Measurements from ENCODE around the gene PROK1. TPM values are rescaled to one million over a fixed set of nuclear protein-coding genes. Genes with fewer than 3 reads are reported as not detected.

Gene PROK1
- total and polyA plus RNA-seq, 2 donors (not counting 1 experiment from before 2014, with no cell fraction given), result not detected

DNA sequence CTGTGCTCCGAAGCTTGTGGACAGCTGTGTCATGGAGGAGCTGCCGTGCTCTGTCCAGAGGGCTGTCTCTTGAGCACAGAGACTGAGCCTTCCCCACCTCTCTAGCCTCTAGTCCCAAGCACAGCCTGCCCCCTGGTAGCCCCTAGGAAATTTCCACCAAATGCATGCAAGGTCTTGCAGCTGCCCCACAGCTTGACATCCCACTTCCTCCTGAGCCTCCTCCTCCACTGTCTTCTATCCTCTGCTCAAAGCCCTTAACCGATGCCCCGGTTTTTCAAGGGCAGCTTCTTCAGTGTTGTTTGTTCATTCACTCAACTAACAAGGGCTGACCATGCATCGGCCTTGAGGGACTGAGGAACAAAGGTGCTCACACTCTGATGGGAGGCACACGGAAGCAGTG is 20.6 kb upstream of the PROK1 start:
- intact Hi-C loops (cut with micrococcal nuclease), result no loop called here
- POLR2A ChIA-PET, result no interaction called here
- Mint-ChIP-seq H3K9me3 (ENCODE audit: insufficient read depth) (no peaks in the 10 kb centered on the region), H3K4me3 (no peak overlapping the region), H3K4me1 (no peaks in the 10 kb centered on the region), H3K27ac (no peak overlapping the region), H3K27me3 (peaks cover 19% of the 10 kb centered on the region)
- H3K27me3 ChIP-seq (replicated peaks in 1 of 4; ENCODE audit: control extremely low read depth in 1 of 4, control insufficient read depth in 3 of 4, insufficient read depth in 4 of 4, low read length in 3 of 4), result peaks cover 0 to 5% (median 3%) of the 10 kb centered on the region in 4 experiments
- H3K27ac ChIP-seq (ENCODE audit: low read length in 2 of 2), result no peak overlapping the region
- no peak for TF ChIP-seq EZH2 (IDR thresholded peaks at IDR 0.05; ENCODE audit: borderline replicate concordance, insufficient read depth, low read depth, low read length, poor library complexity, severe bottlenecking)
- TF ChIP-seq, protein P1, sequence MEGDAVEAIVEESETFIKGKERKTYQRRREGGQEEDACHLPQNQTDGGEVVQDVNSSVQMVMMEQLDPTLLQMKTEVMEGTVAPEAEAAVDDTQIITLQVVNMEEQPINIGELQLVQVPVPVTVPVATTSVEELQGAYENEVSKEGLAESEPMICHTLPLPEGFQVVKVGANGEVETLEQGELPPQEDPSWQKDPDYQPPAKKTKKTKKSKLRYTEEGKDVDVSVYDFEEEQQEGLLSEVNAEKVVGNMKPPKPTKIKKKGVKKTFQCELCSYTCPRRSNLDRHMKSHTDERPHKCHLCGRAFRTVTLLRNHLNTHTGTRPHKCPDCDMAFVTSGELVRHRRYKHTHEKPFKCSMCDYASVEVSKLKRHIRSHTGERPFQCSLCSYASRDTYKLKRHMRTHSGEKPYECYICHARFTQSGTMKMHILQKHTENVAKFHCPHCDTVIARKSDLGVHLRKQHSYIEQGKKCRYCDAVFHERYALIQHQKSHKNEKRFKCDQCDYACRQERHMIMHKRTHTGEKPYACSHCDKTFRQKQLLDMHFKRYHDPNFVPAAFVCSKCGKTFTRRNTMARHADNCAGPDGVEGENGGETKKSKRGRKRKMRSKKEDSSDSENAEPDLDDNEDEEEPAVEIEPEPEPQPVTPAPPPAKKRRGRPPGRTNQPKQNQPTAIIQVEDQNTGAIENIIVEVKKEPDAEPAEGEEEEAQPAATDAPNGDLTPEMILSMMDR (IDR thresholded peaks at IDR 0.05), result no peak
- ATAC-seq (ENCODE audit: low read depth) (no peak), DNase-seq (no peak)
- no peaks in the 10 kb centered on the region for H4K20me1 ChIP-seq (ENCODE audit: control insufficient read depth, insufficient read depth, low read length, poor library complexity, severe bottlenecking)
- WGBS (ENCODE audit: insufficient coverage), result 81% methylated on average over 6 of the region's 6 CpGs
- no peaks in the 10 kb centered on the region for H3K9me3 ChIP-seq (ENCODE audit: control extremely low read depth in 1 of 3, control insufficient read depth in 2 of 3, insufficient read depth in 1 of 3, low read length in 2 of 3)
- H3K9ac ChIP-seq (ENCODE audit: low read length), result no peak overlapping the region
- H3K36me3 ChIP-seq (replicated peaks in 1 of 2; ENCODE audit: control extremely low read depth in 1 of 2, control insufficient read depth in 1 of 2, extremely low read depth in 1 of 2, insufficient read depth in 2 of 2, low read length in 1 of 2), result no peaks in the 10 kb centered on the region
- H3K79me2 ChIP-seq (ENCODE audit: control insufficient read depth, insufficient read depth, low read length), result no peaks in the 10 kb centered on the region
- no peak overlapping the region for H3K4me2 ChIP-seq (replicated peaks; ENCODE audit: low read depth, low read length, poor library complexity, severe bottlenecking)
- no peak overlapping the region for H3K4me3 ChIP-seq (ENCODE audit: control extremely low read depth in 1 of 5, extremely low read depth in 1 of 5, insufficient read depth in 1 of 5, low read depth in 2 of 5, low read length in 4 of 5)
- CTCF ChIA-PET, result interaction anchor here (0.6 to 5.2 kb wide), 6 partner anchors 13 to 381 kb away, joined by 3 to 21 read pairs (median 4); no protein-coding TSS in a partner anchor
- no peaks in the 10 kb centered on the region for H3K4me1 ChIP-seq (ENCODE audit: control insufficient read depth in 2 of 2, insufficient read depth in 2 of 2, low read length in 2 of 2)
- H2AFZ ChIP-seq (ENCODE audit: insufficient read depth, low read depth, low read length, poor library complexity, severe bottlenecking), result no peak overlapping the region

DNA sequence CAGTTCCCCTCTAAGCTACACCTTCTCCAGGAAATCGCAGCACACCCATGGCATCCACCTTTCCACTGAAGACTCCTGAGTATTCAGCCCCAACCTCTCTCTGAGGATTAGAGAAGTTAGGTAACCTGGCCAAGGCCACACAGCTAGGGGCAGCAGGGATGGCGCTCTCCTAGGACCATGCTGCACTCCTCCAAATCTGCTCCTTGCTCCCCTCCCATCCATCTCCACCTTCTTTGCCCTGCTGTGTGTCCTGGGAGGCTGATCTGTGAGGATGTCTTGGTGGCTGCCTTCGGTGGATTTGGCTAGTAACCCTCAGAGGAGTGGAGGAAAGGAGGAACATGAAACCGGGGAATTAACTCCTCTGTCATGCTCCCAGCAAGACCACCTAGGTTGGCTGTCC is 20.0 kb upstream of the PROK1 start:
- Histone ChIP-seq H3K4me1 (ENCODE audit: control insufficient read depth in 2 of 2, insufficient read depth in 2 of 2, low read length in 2 of 2) (no peaks in the 10 kb centered on the region), H3K4me3 (ENCODE audit: control extremely low read depth in 1 of 5, extremely low read depth in 1 of 5, insufficient read depth in 1 of 5, low read depth in 2 of 5, low read length in 4 of 5) (no peak overlapping the region), H4K20me1 (ENCODE audit: control insufficient read depth, insufficient read depth, low read length, poor library complexity, severe bottlenecking) (no peaks in the 10 kb centered on the region), H3K27ac (ENCODE audit: low read length in 2 of 2) (no peak overlapping the region), H2AFZ (ENCODE audit: insufficient read depth, low read depth, low read length, poor library complexity, severe bottlenecking) (no peak overlapping the region), H3K36me3 (replicated peaks in 1 of 2; ENCODE audit: control extremely low read depth in 1 of 2, control insufficient read depth in 1 of 2, extremely low read depth in 1 of 2, insufficient read depth in 2 of 2, low read length in 1 of 2) (no peaks in the 10 kb centered on the region), H3K79me2 (ENCODE audit: control insufficient read depth, insufficient read depth, low read length) (no peaks in the 10 kb centered on the region), H3K4me2 (replicated peaks; ENCODE audit: low read depth, low read length, poor library complexity, severe bottlenecking) (no peak overlapping the region), H3K9me3 (ENCODE audit: control extremely low read depth in 1 of 3, control insufficient read depth in 2 of 3, insufficient read depth in 1 of 3, low read length in 2 of 3) (no peaks in the 10 kb centered on the region), H3K9ac (ENCODE audit: low read length) (no peak overlapping the region), H3K27me3 (replicated peaks in 1 of 4; ENCODE audit: control extremely low read depth in 1 of 4, control insufficient read depth in 3 of 4, insufficient read depth in 4 of 4, low read length in 3 of 4) (peaks cover 0 to 3% (median 2%) of the 10 kb centered on the region in 4 experiments)
- no peak for ATAC-seq (ENCODE audit: low read depth)
- Mint-ChIP-seq H3K4me3 (no peak overlapping the region), H3K27ac (no peak overlapping the region), H3K4me1 (no peaks in the 10 kb centered on the region), H3K27me3 (peaks cover 19% of the 10 kb centered on the region), H3K9me3 (ENCODE audit: insufficient read depth) (no peaks in the 10 kb centered on the region)
- POLR2A ChIA-PET, result no interaction called here
- no CpG with 5 or more reads among the region's 4 CpGs for WGBS (ENCODE audit: insufficient coverage)
- CTCF ChIA-PET, result interaction anchor here (0.6 to 5.2 kb wide), 4 partner anchors 13 to 381 kb away, joined by 3 to 21 read pairs (median 7); no protein-coding TSS in a partner anchor
- no peak for DNase-seq
- intact Hi-C loops (cut with micrococcal nuclease), result no loop called here
- TF ChIP-seq, protein P1 (IDR thresholded peaks at IDR 0.05), result no peak
- no peak for TF ChIP-seq EZH2 (IDR thresholded peaks at IDR 0.05; ENCODE audit: borderline replicate concordance, insufficient read depth, low read depth, low read length, poor library complexity, severe bottlenecking)

Data from B cell (primary cell).